Kidney capillary endothelial cell (primary cell): ENCODE data around the gene SLC44A1.

Experiments
- DNase-seq: peaks from one replicate; pipeline ENCODE4 v3.0.0-alpha.2; 2018; ENCODE audit warnings: low spot score

SLC44A1 gene

DNA sequence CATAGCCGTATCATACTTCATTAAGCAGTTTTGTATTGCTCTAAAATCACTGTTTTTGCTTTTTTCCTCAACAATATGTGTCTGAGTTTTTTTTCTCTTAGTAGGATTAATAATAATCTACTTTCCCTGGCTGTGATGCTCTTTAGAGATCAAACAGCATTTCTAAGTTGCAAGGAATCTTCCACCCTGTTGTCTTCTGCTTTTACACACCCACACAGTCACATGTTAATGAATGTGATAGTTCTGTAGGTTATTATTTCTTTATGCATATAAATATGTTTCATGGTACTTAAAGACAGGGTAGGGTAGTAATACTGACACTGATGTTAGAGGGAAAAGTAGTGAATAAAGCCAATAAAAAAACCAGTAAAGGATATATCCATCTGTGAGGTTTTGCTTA, 29.3 kb downstream of the SLC44A1 start:
- DNase-seq: no peak

DNA sequence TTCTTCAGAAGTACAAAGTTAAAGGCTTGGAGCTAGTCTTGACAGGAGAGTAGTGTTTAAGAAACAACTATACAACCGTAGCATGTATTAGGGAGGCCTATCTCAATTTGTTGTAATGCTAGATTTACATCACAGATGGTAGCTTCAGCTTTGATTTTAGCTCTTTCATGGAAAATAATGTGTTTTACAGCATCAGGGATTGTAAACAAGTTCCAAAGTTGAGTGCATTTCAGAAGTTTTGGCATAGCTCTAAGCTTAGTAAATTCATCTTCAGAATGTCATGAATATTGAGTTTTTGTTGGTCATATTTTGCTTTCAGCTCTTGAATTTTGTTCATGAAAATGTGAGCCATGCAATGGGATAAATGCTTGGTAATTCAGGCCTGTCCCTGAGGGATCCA, 30.7 kb downstream of the SLC44A1 start:
- no peak for DNase-seq

- DNase-seq: no peak
Measured at GRCh38 chr9:105275938-105276337, 31.5 kb downstream of the SLC44A1 start.

GRCh38 chr9:105278751-105279150, 34.3 kb downstream of the SLC44A1 start:
- no peak for DNase-seq

- peak; percentile 43 for DNase-seq
Measured at GRCh38 chr9:105280691-105281090, 36.2 kb downstream of the SLC44A1 start.

GRCh38 chr9:105281272-105281671, 36.8 kb downstream of the SLC44A1 start:
- DNase-seq: no peak

GRCh38 chr9:105281926-105282325, 37.5 kb downstream of the SLC44A1 start:
- DNase-seq: no peak

DNA sequence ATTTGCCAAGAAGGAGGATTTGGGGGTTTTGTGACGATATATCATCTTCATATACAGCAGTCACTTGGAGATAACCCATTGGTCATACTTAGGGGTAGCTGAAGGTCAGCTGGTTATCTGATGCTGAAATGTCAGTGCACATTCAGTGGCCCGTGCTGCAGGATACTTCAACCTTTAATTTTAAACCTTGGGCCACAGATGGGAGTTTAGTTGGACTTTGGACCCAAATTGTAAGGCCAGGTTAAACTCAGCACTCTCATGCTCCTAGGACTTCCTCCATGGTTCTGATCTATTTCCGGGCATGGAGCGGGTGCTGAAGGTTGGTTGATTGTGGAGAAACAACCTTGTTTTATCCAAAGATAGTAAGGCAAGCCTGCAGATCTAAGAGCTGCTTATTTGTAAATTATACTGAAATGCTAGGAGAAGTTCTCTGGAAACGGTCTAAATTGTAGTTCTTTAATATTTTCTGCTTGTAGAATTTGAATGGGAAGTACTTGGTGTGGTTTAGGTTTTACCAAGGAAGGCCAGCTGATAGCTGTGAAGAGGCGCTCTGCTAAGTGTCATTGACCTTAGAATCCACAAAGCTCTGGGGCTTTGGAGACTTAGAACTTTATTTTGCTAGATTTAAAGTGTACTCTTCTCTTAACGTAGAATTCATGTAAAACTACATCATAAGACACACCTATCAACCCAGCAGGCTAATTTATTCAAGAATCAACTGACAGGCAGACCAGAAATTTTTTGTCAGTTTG, 38.6 kb downstream of the SLC44A1 start:
- DNase-seq: no peak

GRCh38 chr9:105283795-105284194, 39.3 kb downstream of the SLC44A1 start:
- no peak for DNase-seq

DNA sequence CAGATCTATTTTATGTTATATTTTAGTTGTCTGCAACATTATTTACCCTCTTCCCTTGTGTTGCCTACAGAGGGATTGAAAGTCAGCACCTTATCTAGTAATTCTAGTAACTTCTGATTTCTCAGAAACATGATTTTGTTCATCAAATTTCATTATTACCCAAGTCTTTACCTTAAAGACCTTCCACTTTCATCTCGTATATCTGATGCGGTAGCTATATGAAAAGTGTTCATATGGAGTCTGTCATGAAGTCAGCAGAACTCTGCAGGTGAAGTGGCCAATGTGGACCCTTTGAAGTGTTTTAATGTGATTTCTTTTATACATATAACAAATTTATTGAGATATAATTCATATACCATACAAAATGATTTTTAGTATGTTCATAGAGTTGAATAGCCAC, 40.0 kb downstream of the SLC44A1 start:
- DNase-seq: no peak

DNA sequence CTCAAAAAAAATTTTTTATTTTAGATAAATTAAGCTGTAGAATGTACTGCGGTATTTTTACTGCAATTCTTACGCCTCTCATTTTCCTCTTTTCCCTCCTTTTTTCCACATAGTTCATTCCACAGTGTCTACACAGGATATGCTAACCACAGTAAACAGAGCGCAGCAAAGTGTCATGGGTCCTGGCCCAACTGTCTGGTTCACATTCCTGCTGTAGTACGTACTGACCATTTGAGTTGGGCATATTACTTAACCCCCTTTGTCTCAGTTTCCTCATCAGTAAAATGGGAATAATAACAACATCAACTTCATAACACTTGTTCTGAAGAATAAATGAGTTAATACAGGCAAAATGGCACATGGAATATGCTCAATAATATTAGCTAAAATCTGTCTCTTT, 41.6 kb downstream of the SLC44A1 start:
- no peak for DNase-seq

DNA sequence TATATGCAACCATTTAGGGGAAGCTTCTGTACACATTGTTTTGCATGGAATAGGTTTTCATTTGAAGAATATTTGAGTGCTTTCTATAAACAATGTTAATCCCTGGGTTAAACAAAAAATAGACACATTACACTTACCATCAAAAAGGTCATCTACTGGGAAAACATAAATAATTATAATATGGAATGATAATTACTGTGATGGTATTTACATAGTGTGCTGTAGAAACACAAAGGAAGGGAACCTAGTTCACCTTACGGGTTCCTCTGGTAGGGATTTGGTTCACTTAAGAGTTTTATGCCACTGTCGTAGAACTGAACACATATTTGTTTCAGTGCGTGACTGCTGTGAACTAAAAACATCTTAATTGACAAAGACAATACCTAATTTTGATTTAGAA, 44.9 kb downstream of the SLC44A1 start:
- no peak for DNase-seq

GRCh38 chr9:105290418-105290817, 46.0 kb downstream of the SLC44A1 start:
- DNase-seq: no peak

- DNase-seq: no peak
Measured at GRCh38 chr9:105290954-105291353, 46.5 kb downstream of the SLC44A1 start.

- no peak for DNase-seq
Measured at GRCh38 chr9:105291422-105291859, 47.0 kb downstream of the SLC44A1 start.

DNA sequence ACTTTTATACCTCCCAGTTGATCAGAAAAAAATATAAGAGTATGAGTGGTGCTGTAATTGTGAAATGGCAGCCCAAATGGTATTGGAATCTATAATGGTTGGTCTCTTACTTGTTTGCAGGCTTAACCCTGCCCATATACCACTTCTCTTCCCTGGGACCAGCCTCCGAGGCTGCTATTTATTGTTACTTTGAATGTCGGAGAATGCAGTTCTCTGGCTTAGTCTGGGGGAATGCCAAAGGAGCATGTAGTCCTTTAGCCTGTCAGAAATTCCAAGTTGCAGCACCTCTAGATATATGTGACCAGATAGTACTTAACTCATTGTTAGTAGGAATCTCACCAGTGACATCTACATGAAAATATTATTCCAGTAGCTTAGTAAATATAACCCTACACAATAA, 47.5 kb downstream of the SLC44A1 start:
- DNase-seq: no peak

DNA sequence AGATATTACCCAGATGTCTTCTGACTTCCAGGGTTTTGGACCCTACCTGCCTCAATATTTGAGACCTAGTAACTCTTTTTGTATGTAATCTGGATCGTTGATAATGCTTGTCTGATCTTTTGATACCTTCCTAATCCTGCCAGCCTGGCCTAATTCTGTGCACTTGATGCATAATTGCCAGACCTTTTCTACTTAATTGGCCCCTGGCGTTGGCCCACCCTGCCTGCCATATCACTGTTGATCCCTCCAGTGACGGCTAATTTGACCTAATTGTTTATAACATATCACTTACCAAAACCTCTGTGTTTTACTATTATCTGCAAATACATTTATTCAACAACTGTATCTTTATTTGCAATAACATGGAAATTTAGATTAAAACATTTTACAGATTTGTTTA, 49.0 kb downstream of the SLC44A1 start:
- no peak for DNase-seq

DNA sequence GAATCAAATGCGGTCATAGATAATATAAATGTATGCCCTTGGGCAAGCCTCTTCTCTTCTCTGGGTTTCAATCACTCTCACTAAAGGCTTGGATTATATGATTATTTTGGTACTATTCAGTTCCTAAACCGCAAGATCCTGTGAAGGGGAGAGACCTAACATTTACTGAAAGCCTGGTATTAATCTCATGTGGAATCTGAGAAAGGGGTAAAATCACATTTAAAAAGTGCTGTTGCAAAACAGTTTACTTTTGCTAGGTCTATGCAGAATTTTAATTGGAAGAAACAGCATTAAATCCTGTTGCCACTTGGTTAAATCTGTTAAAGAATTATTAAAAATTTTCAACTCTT, 50.7 kb downstream of the SLC44A1 start:
- DNase-seq: no peak

DNA sequence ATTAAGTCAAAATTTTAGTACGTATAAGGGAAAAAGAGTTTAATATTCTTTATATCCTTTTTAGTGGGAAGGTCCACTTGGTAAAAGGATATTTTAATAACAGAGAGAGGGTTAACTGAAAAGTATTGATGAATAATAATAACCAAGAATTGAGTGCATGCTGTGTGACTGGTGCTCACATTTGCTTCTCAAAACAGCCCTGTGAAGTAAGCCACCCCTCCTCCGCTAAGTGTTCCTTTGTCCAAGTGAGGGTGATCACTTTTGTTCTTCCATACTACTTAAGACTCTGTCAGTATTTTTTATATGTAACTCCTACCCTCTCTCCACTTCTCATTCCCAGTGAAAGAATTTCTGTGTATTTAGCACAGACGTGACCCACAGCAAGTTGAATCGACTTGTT, 51.5 kb downstream of the SLC44A1 start:
- no peak for DNase-seq

GRCh38 chr9:105296445-105296844, 52.0 kb downstream of the SLC44A1 start:
- no peak for DNase-seq

- DNase-seq: peak; percentile 52
Measured at GRCh38 chr9:105296877-105297287, 52.4 kb downstream of the SLC44A1 start.

GRCh38 chr9:105297442-105298075, 53.1 kb downstream of the SLC44A1 start:
- no peak for DNase-seq

DNA sequence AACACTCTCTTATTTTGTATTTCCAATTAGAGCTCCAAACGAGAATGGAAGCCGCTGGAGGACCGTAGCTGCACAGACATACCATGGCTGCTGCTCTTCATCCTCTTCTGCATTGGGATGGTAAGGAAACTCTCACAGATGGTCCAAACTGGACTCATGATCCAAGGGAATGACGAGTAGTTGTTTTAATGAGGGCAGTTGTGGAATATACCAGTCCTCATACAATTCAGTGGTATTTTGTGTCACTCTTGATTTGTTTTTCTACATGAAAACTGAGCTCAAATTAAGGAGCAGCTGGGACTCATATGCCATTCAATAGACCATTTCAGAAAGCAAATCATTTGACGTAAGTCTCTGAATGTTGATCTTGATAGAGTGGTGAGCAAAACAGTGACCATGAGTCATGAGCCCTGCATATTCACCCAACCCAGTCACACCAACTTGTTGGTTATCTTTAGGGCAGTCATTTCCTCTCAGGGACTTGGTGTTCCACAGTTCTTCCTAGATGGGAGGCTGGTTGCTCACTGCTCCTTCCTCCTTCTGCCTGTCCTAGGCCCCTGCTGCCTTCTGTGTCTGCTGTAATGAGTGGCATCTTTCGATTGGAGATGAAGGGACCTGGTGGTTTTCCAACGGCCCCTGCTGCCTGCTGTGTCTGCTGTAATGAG, 54.9 kb downstream of the SLC44A1 start:
- DNase-seq: peak; percentile 96
